K562 (cell line): Measurements from ENCODE around the gene SLC13A3. TPM values are rescaled to one million over a fixed set of nuclear protein-coding genes. Genes with fewer than 3 reads are reported as not detected.

Experiments used
- CBFB ChIP-seq: sonication (generic); formaldehyde crosslinking; IDR thresholded peaks from 2 replicates; pipeline ENCODE4 v1.4.0; 2020; ENCODE audit warnings: mild to moderate bottlenecking, missing genetic modification reagents
- CHD7 ChIP-seq: fragments of 200-600 bp; sonication (generic); IDR thresholded peaks from one replicate; pipeline ENCODE4 v1.6.1; 2012; ENCODE audit warnings: mild to moderate bottlenecking, low read depth, low read length, inconsistent platforms
- DMBX1 ChIP-seq: fragments of 250-450 bp; sonication (Bioruptor Pico); IDR thresholded peaks from 2 replicates; pipeline ENCODE4 v1.8.0; 2022; ENCODE audit warnings: inconsistent platforms, mild to moderate bottlenecking, moderate library complexity, borderline replicate concordance
- EP400 ChIP-seq: fragments of 450-650 bp; IDR thresholded peaks from 2 replicates; pipeline ENCODE4 v1.6.1; 2017; ENCODE audit warnings: antibody characterized with exemption, mild to moderate bottlenecking, moderate library complexity
- FOSL1 ChIP-seq: fragments of 200-800 bp; sonication (Bioruptor generic); conservative IDR thresholded peaks from 2 replicates; pipeline ENCODE4 v1.6.1; 2016; ENCODE audit warnings: missing genetic modification characterization, missing compliant biosample characterization
- FOXA3 ChIP-seq, 2 experiments: fragments of 450-650 bp in 1 of 2; sonication (generic) in 1 of 2; formaldehyde crosslinking; IDR thresholded peaks in 1 of 2; conservative IDR thresholded peaks in 1 of 2; 2 replicates each; pipeline versions ENCODE4 v1.4.0 to v1.8.0; 2020 to 2022; ENCODE audit warnings: mild to moderate bottlenecking in 2 of 2, missing genetic modification reagents in 1 of 2
- PHTF2 ChIP-seq: fragments of 250-450 bp; sonication (Bioruptor Pico); IDR thresholded peaks from 2 replicates; pipeline ENCODE4 v1.5.0; 2021; ENCODE audit warnings: mild to moderate bottlenecking
- POLR2B ChIP-seq: fragments of 450-650 bp; IDR thresholded peaks from 2 replicates; pipeline ENCODE4 v1.6.1; 2018; ENCODE audit warnings: low read depth; ENCODE audit not compliant: partially characterized antibody
- RBM25 ChIP-seq: fragments of 200-400 bp; formaldehyde crosslinking; IDR thresholded peaks from 2 replicates; pipeline ENCODE4 v1.6.1; 2018; ENCODE audit warnings: low read length, low read depth, moderate library complexity; ENCODE audit not compliant: severe bottlenecking
- SRF ChIP-seq, 2 experiments: fragments of 250-450, 450-650 bp in 1 of 2; sonication (Bioruptor Pico) in 1 of 2; sonication (generic) in 1 of 2; formaldehyde crosslinking; IDR thresholded peaks; 2 replicates each; pipeline versions ENCODE4 v1.5.0 to v1.5.1; 2020 to 2022; ENCODE audit warnings: mild to moderate bottlenecking in 1 of 2, missing genetic modification reagents in 1 of 2
- TFAP4 ChIP-seq: sonication (generic); formaldehyde crosslinking; IDR thresholded peaks from 2 replicates; pipeline ENCODE4 v1.8.0; 2022; ENCODE audit warnings: missing genetic modification reagents, mild to moderate bottlenecking, moderate library complexity, borderline replicate concordance
- ZFP1 ChIP-seq: fragments of 450-650 bp; formaldehyde crosslinking; IDR thresholded peaks from 2 replicates; pipeline ENCODE4 v1.4.0; 2020; ENCODE audit warnings: mild to moderate bottlenecking, mixed read lengths
- ZNF507 ChIP-seq: conservative IDR thresholded peaks from 2 replicates; pipeline ENCODE4 v1.6.1; 2017; ENCODE audit warnings: missing genetic modification characterization, missing compliant biosample characterization
- ZNF644 ChIP-seq: fragments of 200-800 bp; sonication (Bioruptor generic); IDR thresholded peaks from 2 replicates; pipeline ENCODE4 v1.6.1; 2016; ENCODE audit warnings: low read depth, missing genetic modification characterization, missing compliant biosample characterization
- polyA plus RNA-seq, 8 experiments: library from polyadenylated mRNA; depleted of rRNA in 4 of 8; stranded (reverse) in 5 of 8; unstranded in 3 of 8; fragments of >200 nt; fragmentation: Nextera tagmentation in 2 of 8; fragmentation: Illumina TruSeq in 1 of 8; extraction: Ambion mirVana in 2 of 8; extraction: Trizol in 1 of 8; gene quantifications; 2 replicates each; pipeline versions ENCODE4 v1.2.1 to v1.2.3, GENCODE V29; 2011 to 2014; ENCODE audit warnings: inconsistent platforms in 1 of 8, missing spikeins in 1 of 8
- total RNA-seq, 7 experiments: library from RNA; depleted of rRNA in 6 of 7; stranded (reverse); fragments of >200 nt in 6 of 7; fragmentation: Illumina TruSeq in 2 of 7; extraction: Trizol in 2 of 7; gene quantifications; 2 replicates each; pipeline versions ENCODE4 v1.2.1 to v1.2.3, GENCODE V29; 2011 to 2021; ENCODE audit warnings: low replicate concordance in 1 of 7
- TF ChIP-seq, protein P1 (sequence below): fragments of 250-450 bp; sonication (Bioruptor Pico); IDR thresholded peaks from 2 replicates; pipeline ENCODE4 v1.8.0; 2022; ENCODE audit warnings: inconsistent platforms, mild to moderate bottlenecking, moderate library complexity, borderline replicate concordance

The SLC13A3 gene
- total and polyA plus RNA-seq, 9 of the 15 experiments (the other 6 are each of a cell fraction or from before 2014, with no cell fraction given) = 5.5 to 16.4 (median 8.5) TPM

DNA sequence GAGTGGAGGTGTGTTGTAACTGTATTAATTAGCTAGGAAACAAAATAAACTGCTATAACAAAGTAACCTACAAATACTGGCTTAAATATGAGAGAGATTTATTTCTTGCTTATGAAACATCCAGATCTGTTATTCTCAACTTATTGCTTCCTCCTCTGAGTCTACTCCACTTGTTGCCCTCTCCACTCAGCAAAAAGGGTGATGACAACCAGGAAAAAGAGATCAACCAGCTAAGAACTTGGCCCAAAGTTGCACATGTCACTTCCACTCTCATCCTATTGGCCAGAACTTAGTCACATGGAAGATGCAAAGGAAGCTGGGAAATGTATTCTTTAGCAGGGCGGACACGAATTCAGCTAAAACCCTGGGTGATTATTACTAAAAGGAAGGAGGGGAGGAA lies 43.2 kb upstream of the SLC13A3 start (continued):
- TF ChIP-seq CHD7 (no peak), ZNF644 (tag) (0 out of 2 replicates have a peak, but pooled peaks have one; percentile 45), CBFB (CRISPR knock-in tag) (no peak), EP400 (no peak), PHTF2 (CRISPR knock-in tag) (no peak), FOSL1 (tag) (no peak), RBM25 (peak; percentile 85), ZNF507 (tag) (no peak), ZFP1 (CRISPR knock-in tag) (no peak), TFAP4 (CRISPR knock-in tag) (no peak), DMBX1 (CRISPR knock-in tag) (no peak), SRF (CRISPR knock-in tag; IDR thresholded peaks at IDR 0.05) (no peak), POLR2B (no peak), FOXA3 (CRISPR knock-in tag; conservative IDR thresholded peaks at IDR 0.05 in 1 of 2, IDR thresholded peaks at IDR 0.05 in 1 of 2) (no peak)
- TF ChIP-seq, protein P1, sequence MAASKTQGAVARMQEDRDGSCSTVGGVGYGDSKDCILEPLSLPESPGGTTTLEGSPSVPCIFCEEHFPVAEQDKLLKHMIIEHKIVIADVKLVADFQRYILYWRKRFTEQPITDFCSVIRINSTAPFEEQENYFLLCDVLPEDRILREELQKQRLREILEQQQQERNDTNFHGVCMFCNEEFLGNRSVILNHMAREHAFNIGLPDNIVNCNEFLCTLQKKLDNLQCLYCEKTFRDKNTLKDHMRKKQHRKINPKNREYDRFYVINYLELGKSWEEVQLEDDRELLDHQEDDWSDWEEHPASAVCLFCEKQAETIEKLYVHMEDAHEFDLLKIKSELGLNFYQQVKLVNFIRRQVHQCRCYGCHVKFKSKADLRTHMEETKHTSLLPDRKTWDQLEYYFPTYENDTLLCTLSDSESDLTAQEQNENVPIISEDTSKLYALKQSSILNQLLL (CRISPR knock-in tag) = no peak
